DOHH2 (cell line): ENCODE data around the gene C9orf72.

ENCODE experiments used
- H3F3A ChIP-seq: fragments of 200-600 bp; sonication (generic), shearing (Covaris generic); 2 replicates; pipeline ENCODE4 v1.6.0; 2016; ENCODE audit warnings: antibody characterized with exemption, mild to moderate bottlenecking; ENCODE audit not compliant: control insufficient read depth, insufficient read depth
- H3K27ac ChIP-seq: fragments of 200-600 bp; sonication (generic); 2 replicates; pipeline ENCODE4 v1.5.1; 2014; ENCODE audit warnings: low read depth, mild to moderate bottlenecking, low read length, moderate library complexity
- H3K27me3 ChIP-seq: fragments of 200-600 bp; sonication (generic); 2 replicates; pipeline ENCODE4 v1.6.1; 2014; ENCODE audit warnings: mild to moderate bottlenecking, low read length, mixed read lengths; ENCODE audit not compliant: control insufficient read depth
- H3K36me3 ChIP-seq: fragments of 200-600 bp; sonication (generic); 2 replicates; pipeline ENCODE4 v1.6.1; 2014; ENCODE audit warnings: mild to moderate bottlenecking, low read length, moderate library complexity, mixed read lengths; ENCODE audit not compliant: control insufficient read depth
- H3K4me1 ChIP-seq: fragments of 200-600 bp; sonication (generic); 2 replicates; pipeline ENCODE4 v1.6.1; 2014; ENCODE audit warnings: mild to moderate bottlenecking, low read length, mixed read lengths; ENCODE audit not compliant: control insufficient read depth
- H3K4me2 ChIP-seq: fragments of 200-600 bp; sonication (generic); 2 replicates; pipeline ENCODE4 v1.6.0; 2014; ENCODE audit warnings: mild to moderate bottlenecking, low read length, moderate library complexity
- H3K4me3 ChIP-seq: fragments of 200-600 bp; sonication (generic); 2 replicates; pipeline ENCODE4 v1.5.1; 2014; ENCODE audit warnings: mild to moderate bottlenecking, low read length, mixed read lengths
- H3K79me2 ChIP-seq: fragments of 200-600 bp; sonication (generic); 2 replicates; pipeline ENCODE4 v1.6.1; 2014; ENCODE audit warnings: mild to moderate bottlenecking, low read length, mixed read lengths; ENCODE audit not compliant: control insufficient read depth
- H3K9me2 ChIP-seq: fragments of 200-600 bp; sonication (generic); replicated peaks from 2 replicates; pipeline ENCODE4 v1.6.1; 2014; ENCODE audit warnings: mild to moderate bottlenecking, low read length, mixed read lengths; ENCODE audit not compliant: control insufficient read depth
- H3K9me3 ChIP-seq: fragments of 200-600 bp; sonication (generic); 2 replicates; pipeline ENCODE4 v1.6.1; 2014; ENCODE audit warnings: antibody characterized with exemption, low read length, mixed read lengths; ENCODE audit not compliant: control insufficient read depth, insufficient read depth
- H4K20me1 ChIP-seq: fragments of 200-600 bp; sonication (generic); 2 replicates; pipeline ENCODE4 v1.6.0; 2014; ENCODE audit warnings: low read depth, mild to moderate bottlenecking, antibody characterized with exemption, low read length, moderate library complexity; ENCODE audit not compliant: control insufficient read depth, insufficient read depth
- EZH2phosphoT487 ChIP-seq: fragments of 200-600 bp; sonication (generic); IDR thresholded peaks from 2 replicates; pipeline ENCODE4 v1.6.1; 2017; ENCODE audit warnings: borderline replicate concordance, mild to moderate bottlenecking, antibody characterized with exemption, low read length, moderate library complexity, mixed read lengths
- TF ChIP-seq, protein P1 (sequence below): fragments of 200-600 bp; sonication (generic); IDR thresholded peaks from one replicate; pipeline ENCODE4 v1.5.1; 2014; ENCODE audit warnings: antibody characterized with exemption, mild to moderate bottlenecking, low read depth, low read length; ENCODE audit not compliant: poor library complexity, severe bottlenecking

C9orf72 gene

DNA sequence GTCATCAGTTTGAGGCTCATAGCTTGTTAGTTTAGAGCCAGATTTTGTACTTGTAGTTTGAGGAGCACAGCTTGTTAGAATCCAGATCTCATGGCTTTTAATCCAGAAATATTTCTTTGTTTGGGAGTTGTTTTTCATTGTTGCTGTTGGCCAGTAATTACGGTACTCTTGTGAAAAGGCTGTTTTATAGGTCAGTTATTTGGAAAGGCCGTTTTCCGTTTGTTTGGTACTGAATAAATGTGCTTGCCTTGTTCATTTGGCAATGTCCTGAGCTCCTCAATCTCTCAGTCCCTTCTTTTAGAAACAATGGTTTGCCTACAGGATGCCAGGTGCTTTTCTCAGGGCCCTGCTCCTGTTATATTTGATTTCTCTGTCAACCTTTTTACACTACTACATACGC lies 39.1 kb downstream of the C9orf72 start:
- Histone ChIP-seq H3K27ac (no peak overlapping the region), H3K4me1 (peaks cover 12% of the 10 kb centered on the region), H4K20me1 (no peaks in the 10 kb centered on the region), H3K4me3 (no peak overlapping the region), H3K9me3 (no peaks in the 10 kb centered on the region), H3F3A (no peaks in the 10 kb centered on the region), H3K36me3 (no peaks in the 10 kb centered on the region), H3K4me2 (no peak overlapping the region; the same call in 1 of the 2 replicates), H3K9me2 (no peaks in the 10 kb centered on the region; the same call in 1 of the 2 replicates), H3K79me2 (no peaks in the 10 kb centered on the region), H3K27me3 (peaks cover 24% of the 10 kb centered on the region)
- no peak for TF ChIP-seq EZH2phosphoT487
- TF ChIP-seq, protein P1, sequence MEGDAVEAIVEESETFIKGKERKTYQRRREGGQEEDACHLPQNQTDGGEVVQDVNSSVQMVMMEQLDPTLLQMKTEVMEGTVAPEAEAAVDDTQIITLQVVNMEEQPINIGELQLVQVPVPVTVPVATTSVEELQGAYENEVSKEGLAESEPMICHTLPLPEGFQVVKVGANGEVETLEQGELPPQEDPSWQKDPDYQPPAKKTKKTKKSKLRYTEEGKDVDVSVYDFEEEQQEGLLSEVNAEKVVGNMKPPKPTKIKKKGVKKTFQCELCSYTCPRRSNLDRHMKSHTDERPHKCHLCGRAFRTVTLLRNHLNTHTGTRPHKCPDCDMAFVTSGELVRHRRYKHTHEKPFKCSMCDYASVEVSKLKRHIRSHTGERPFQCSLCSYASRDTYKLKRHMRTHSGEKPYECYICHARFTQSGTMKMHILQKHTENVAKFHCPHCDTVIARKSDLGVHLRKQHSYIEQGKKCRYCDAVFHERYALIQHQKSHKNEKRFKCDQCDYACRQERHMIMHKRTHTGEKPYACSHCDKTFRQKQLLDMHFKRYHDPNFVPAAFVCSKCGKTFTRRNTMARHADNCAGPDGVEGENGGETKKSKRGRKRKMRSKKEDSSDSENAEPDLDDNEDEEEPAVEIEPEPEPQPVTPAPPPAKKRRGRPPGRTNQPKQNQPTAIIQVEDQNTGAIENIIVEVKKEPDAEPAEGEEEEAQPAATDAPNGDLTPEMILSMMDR: no peak

DNA sequence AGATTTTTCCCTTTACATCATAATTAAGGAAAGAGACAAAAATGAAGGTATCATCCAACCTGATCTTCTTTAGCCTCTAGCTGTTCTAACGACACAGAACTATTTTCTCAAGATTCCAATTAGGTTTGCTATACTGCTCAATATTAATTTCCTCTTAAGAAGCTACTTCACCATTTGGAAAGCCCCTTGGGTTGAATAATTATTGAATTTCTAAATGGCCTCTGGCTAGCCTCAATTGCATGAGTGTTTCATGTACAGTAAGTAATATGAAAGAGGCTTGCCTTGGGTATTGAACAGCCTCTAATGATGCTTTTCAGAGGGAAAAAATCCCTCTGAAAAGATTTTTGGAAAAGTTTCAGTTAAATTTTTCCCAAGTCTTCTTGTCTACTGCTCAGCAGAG lies 40.0 kb downstream of the C9orf72 start:
- no peaks in the 10 kb centered on the region for H4K20me1 ChIP-seq
- H3K27ac ChIP-seq: no peak overlapping the region
- H3K4me3 ChIP-seq: no peak overlapping the region
- H3K9me2 ChIP-seq: no peaks in the 10 kb centered on the region; the same call in 1 of the 2 replicates
- no peaks in the 10 kb centered on the region for H3F3A ChIP-seq
- H3K27me3 ChIP-seq: peaks cover 32% of the 10 kb centered on the region
- H3K4me2 ChIP-seq: no peak overlapping the region
- no peaks in the 10 kb centered on the region for H3K36me3 ChIP-seq
- H3K9me3 ChIP-seq: no peaks in the 10 kb centered on the region
- no peak for TF ChIP-seq EZH2phosphoT487
- TF ChIP-seq, protein P1: no peak
- no peaks in the 10 kb centered on the region for H3K79me2 ChIP-seq
- peaks cover 18% of the 10 kb centered on the region for H3K4me1 ChIP-seq

DNA sequence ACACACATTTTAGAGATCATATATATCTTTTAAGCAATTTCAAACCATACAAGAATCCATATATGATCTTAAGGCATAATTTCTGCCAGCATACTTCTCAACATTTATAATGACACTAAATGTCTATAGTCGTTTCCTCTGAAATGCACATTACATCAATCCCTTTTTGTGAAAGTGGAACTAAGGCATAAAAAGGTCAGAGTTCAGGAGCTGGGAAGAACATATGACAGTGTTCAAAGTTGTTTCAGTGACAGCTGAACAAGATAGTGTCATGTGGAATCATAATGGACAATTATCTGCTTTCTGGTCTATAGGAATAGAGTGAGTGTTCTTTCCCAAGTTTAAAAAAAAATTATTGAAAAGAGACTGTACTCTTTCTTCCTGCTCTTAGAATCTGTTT lies 41.2 kb downstream of the C9orf72 start:
- H3K27ac ChIP-seq: no peak overlapping the region
- TF ChIP-seq, protein P1: no peak
- no peak for TF ChIP-seq EZH2phosphoT487
- H3K9me2 ChIP-seq: no peaks in the 10 kb centered on the region
- no peaks in the 10 kb centered on the region for H3K79me2 ChIP-seq
- H4K20me1 ChIP-seq: no peaks in the 10 kb centered on the region
- H3K4me3 ChIP-seq: no peak overlapping the region
- no peaks in the 10 kb centered on the region for H3F3A ChIP-seq
- H3K4me2 ChIP-seq: no peak overlapping the region
- H3K36me3 ChIP-seq: no peaks in the 10 kb centered on the region
- H3K9me3 ChIP-seq: no peaks in the 10 kb centered on the region
- peaks cover 44% of the 10 kb centered on the region for H3K27me3 ChIP-seq
- peaks cover 18% of the 10 kb centered on the region for H3K4me1 ChIP-seq
